GM18511 (cell line): Measurements from ENCODE around the gene PARD3B.

Experiments used
- ATAC-seq: cut with Tn5 transposase; IDR thresholded peaks from one replicate; pipeline ENCODE4 v1.9.1; 2021; ENCODE audit warnings: mild to moderate bottlenecking, moderate library complexity; ENCODE audit not compliant: unreplicated experiment

Gene PARD3B

GRCh38 chr2:205364261-205364660 lies 819.0 kb downstream of the PARD3B start:
- ATAC-seq = no peak

DNA sequence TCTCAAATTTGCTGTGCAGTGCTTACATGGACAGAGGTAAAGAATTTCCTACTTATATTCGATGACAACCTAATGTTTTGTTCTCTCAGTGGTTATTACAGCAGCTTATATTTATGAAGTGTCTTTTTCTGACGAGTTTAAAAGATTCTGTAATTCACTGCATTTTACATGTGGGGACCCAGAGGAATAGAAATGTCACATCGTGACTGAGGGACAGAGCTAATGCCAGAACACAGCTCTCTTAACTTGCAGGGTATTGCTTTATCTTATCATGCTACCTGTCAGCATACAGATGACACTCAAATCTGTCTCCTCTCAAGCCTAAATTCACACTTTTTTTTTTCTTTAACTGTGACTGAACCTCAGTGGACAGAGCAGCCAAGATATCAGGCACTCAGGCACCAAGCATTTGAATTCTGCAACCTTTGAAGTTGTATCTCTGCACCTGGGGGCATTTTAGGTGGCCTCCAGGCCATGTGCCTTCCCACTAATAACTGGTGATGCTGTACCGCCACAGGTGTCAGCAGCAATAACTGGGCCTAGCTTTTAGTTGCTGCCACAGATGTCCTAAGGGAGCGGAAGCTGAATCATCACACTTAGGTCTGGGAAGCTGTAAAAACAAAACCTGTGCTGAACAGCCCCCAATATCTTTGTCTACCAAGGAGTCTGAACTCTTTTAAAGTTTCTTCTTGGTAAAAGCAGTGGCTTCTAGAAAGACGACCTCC lies 821.2 kb downstream of the PARD3B start:
- no peak for ATAC-seq

DNA sequence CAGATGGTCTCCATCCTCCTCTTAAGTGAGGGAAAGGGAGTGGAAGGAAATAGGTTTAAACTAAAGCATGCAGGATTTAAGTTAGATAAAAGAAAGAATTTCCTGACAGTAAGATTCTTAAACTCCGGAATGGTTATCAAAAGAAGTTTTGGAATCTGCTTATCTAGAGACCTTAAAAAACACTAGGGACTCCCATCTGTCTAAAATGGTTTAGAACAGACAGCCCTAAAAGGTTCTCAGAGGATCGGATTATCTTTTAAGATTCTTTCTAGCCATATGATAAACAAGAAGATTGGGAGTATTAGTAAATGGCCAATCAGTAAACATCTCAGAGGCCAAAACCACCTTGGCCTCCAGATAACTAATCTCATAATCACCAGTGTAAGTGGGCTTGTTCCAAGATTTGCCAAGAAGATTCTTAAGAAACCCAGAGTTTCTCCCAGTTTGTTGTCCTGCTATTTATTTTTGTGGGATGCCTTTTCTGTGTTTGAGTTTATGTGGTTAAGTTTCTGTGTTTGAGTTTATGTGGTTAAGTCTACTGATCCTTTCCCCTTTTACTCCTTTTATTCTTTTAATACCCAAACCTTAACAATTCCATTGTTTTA lies 822.2 kb downstream of the PARD3B start:
- ATAC-seq = no peak

DNA sequence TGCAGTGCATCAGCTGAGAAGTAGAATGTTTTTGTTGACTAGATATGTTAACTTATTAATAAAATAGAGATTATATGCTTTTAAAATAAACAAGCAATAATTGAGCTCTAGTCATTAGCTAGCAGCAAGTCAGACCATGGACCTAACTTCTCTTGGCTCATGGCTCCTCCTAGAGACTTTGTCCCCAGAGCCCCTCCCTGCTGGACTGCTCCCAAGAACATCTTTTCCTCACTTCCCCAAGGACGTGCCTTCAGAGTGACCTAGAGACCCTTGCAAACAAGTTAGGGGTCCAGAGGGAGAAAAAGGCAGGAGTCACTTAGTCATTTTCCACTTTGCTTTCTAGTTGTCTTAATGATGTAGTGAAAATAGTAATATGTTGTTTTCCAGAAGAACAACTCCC lies 824.5 kb downstream of the PARD3B start:
- no peak for ATAC-seq

DNA sequence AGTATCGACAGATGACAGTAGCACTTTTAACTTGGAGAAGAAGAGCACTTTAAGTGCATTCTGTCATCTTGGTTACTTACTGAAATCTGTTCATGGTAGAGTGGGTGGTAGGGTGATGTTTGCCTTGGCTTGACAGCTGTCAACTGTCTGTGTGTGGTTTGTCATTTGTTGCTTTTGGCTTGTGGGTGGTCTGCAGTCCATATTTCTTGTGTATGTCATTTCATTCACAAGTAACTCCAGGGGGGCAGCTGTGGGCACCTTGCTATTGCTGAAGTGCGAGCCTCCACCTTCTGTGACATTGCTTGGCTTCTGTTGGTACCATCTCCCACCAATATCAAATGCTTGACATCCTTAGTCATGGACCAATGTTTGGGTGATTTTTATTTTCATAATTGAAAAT lies 825.5 kb downstream of the PARD3B start:
- ATAC-seq = no peak

GRCh38 chr2:205372141-205372540 lies 826.9 kb downstream of the PARD3B start:
- ATAC-seq = no peak

DNA sequence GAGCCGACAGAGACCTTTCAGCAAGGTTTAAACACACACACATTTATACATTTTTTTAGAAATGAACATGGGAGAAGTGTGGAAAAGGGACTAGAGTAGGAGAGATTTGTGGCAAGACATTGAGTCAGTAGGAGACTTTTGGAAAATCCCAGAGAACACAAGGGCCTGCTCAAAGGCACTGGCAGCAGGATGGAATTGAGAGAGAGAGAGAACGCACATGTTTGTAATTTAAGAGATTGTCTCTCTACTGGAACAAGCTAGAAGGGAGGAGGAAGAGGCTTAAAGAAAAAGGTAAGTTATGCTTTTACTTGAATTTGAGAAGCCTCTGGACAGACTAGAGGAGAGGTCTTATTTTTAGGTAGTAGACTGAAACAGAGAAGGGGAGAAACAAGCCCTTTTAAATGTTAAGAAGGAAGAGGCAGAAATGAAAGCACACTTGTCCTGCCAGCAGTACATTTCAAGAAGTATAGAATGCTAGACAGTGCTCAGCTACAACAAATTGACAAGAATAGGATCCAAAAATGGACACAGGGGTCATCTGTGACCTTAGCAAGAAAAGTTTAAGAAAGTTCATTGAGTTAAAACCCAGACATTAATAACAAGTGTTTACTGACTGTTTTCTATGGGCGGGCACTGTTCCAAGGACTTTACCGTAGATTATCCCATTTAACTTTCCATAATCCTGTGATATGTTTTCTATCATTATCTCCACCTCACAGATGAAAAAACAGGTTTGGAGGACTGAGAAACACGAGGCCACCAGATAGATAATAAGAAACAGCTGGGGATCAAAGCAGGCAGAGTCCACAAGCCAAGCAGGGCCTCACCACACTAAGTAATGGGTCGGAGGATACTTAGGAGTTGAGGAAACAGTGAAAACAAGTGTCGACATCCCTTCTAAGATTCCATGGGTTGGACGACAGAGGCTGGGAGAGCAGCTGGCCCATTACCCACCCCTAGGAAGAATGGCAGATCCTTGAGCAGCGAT lies 830.5 kb downstream of the PARD3B start:
- no peak for ATAC-seq

- no peak for ATAC-seq
Measured at GRCh38 chr2:205377324-205377723, 832.0 kb downstream of the PARD3B start.

- ATAC-seq = no peak
Measured at GRCh38 chr2:205383601-205384000, 838.3 kb downstream of the PARD3B start.

- ATAC-seq = no peak
Measured at GRCh38 chr2:205386109-205386508, 840.8 kb downstream of the PARD3B start.

DNA sequence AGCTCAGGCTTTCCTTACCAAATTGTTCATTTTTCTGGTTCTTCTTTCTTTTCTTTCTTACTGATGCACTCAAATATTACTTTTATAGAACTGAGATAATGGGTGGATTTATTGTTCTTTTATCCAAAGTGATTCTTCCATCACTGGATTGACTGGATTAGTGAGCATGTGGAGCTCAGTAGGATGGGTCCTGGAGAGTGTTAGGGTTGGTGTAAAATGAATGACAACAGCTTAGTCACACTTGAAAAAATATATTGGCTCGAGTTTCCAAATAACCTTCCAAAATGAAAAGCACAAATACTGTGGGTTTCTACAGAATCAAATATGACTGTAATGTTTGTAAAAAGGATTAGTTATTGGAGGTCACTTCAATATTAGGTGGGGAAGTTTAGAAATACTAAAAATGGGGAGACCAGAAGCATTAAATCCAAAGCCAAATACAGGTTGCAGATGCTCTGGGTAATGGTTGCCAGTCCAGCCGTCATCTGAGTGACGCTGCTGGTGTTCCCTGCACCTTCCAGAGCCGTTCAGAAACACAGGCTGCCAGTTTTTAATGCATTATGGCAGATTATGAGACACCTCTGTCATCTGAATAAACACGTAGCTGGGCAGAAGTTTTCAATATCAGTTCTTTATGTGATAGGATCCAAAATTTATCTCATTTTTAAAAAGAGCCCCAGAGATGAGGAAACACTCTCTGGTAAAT lies 842.2 kb downstream of the PARD3B start:
- no peak for ATAC-seq

GRCh38 chr2:205390866-205391265 lies 845.6 kb downstream of the PARD3B start:
- ATAC-seq = no peak

GRCh38 chr2:205401511-205401910 lies 856.2 kb downstream of the PARD3B start:
- ATAC-seq = no peak

DNA sequence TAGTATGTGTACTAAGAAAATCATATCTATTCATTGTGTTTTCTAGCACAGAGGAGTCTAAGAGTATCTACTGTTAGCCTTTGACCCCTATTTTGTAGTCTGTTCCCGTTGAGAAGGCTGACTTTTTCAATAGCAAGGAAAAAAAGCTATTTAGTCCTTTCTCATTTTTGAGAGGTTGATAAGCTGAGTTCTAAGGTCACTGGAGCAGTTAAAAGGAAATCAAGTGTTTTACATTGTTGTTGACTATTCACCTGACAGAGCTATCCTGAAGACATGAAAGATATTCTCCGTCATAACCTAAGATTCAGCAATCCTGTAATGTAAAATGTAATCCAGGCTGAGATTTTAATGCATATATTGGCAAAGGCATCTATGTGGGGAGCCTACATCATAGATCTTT lies 856.7 kb downstream of the PARD3B start:
- no peak for ATAC-seq

GRCh38 chr2:205403244-205403825 lies 858.1 kb downstream of the PARD3B start:
- ATAC-seq = no peak

- no peak for ATAC-seq
Measured at GRCh38 chr2:205405194-205405593, 859.9 kb downstream of the PARD3B start.

DNA sequence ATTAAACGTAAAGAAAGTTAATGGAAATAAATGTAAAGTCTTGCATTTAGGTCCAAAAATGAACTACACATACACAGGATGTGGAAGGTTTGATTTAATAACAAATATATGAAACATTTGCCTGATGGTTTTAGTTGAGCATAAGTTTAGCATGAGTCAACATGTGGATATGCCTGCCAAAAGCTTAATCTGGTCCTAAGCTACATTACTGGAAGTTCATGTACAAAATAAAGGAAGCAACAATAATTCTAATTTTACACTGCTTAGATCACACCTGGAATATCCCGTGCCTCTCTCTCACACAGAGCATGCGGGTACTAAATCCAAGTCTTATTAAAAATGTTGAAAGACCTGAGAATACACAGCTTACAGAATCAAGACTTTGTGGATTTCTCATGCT lies 860.5 kb downstream of the PARD3B start:
- no peak for ATAC-seq

DNA sequence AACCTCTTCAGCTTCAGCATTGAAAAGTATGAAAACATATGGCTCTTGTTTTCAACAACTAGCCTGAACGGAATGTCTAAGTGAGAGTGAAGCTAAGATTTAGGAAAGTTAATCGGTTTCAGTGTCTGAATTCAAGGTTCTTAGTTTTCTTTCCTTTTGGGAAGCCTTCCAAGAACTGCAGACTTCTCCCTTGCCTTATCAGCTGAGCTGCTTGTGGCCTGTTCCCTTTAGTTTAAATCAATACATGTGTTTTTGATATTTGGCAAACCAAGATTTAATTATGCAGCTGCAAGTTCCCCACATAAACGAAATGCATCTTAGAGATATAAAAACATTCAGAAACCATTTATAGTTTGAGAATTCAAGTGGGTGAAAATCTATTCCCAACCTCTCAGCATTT lies 862.7 kb downstream of the PARD3B start:
- no peak for ATAC-seq

GRCh38 chr2:205408696-205409095 lies 863.4 kb downstream of the PARD3B start:
- no peak for ATAC-seq

GRCh38 chr2:205409411-205409810 lies 864.1 kb downstream of the PARD3B start:
- no peak for ATAC-seq

DNA sequence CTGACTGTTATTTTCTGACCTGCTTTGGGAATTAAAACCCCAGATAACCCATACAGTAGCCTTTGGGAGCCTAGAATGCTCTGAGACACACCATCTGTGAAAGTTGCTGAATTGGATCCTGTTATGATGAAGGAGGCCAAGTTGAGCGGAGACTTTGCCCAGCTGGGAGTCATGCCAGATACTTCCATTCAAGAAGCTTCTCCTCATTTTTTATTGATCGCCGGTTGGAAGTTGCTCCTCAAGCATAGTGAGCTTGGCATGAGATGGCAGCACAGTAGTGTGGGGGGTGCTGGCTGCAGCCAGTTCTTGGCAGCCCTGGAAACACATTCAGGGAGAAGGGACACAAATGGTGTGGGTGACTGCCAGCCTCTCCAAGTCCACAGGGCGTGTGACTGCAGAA lies 866.3 kb downstream of the PARD3B start:
- no peak for ATAC-seq
